Esophagus squamous epithelium (tissue), 4 donors: ENCODE measurements around the gene TNFAIP2.

Source experiments
- CTCF ChIP-seq, 6 experiments: fragments of 450-650 bp in 4 of 6; fragments of 200-600 bp in 2 of 6; sonication (generic) in 2 of 6; IDR thresholded peaks; one replicate each; pipeline ENCODE4 v1.5.1; 2016 to 2019; ENCODE audit warnings: antibody characterized with exemption in 6 of 6, mild to moderate bottlenecking in 4 of 6, moderate library complexity in 4 of 6
- POLR2A ChIP-seq, 4 donors: fragments of 450-650 bp; IDR thresholded peaks; one replicate each; pipeline ENCODE4 v1.6.1; 2017; ENCODE audit warnings: antibody characterized with exemption in 4 of 4, mild to moderate bottlenecking in 4 of 4, moderate library complexity in 3 of 4

DNA sequence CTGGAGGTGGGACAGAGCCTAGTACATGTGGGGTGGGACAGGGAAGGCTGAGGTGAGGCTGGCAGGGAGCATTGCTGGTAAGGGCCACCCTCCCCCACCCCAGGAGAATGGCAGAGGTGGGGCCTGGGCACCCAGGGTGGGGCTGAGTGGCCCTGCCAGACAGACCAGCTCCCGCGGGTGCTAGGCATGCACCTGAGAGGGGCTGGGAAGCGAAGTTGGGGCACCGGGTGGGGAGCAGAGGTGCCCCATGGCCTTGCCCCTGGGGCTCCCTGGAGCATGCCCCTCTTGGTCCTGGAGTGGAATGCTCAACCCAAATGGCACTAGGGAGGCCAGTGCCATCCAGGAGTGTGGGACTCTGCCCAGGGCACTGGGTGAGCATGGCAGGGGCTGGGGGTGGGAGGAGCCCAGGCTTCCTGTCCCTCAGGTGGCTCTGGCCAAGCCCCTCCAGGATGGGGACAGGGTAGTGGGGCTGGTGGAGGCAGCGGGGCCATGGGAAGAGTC is 1.3 kb downstream of the TNFAIP2 start:
- TF ChIP-seq POLR2A (IDR thresholded peaks at IDR 0.05) (no peak), CTCF (IDR thresholded peaks at IDR 0.05) (no peak)
